VCaP (cell line): ENCODE measurements around the gene BMPER.
A peak's percentile ranks its signal among the peaks of the same experiment; 100 is the strongest.

Experiments used
- H3K27ac ChIP-seq: fragments of 450-650 bp; 2 replicates; pipeline ENCODE4 v1.5.1; 2017
- TF ChIP-seq, protein P1 (sequence below): fragments of 450-650 bp; conservative IDR thresholded peaks from 2 replicates; pipeline ENCODE4 v1.5.1; 2017; ENCODE audit warnings: mild to moderate bottlenecking, moderate library complexity

BMPER gene

GRCh38 chr7:33973231-33974015 lies 68.1 kb downstream of the BMPER start:
- TF ChIP-seq, protein P1, sequence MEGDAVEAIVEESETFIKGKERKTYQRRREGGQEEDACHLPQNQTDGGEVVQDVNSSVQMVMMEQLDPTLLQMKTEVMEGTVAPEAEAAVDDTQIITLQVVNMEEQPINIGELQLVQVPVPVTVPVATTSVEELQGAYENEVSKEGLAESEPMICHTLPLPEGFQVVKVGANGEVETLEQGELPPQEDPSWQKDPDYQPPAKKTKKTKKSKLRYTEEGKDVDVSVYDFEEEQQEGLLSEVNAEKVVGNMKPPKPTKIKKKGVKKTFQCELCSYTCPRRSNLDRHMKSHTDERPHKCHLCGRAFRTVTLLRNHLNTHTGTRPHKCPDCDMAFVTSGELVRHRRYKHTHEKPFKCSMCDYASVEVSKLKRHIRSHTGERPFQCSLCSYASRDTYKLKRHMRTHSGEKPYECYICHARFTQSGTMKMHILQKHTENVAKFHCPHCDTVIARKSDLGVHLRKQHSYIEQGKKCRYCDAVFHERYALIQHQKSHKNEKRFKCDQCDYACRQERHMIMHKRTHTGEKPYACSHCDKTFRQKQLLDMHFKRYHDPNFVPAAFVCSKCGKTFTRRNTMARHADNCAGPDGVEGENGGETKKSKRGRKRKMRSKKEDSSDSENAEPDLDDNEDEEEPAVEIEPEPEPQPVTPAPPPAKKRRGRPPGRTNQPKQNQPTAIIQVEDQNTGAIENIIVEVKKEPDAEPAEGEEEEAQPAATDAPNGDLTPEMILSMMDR = no peak
- no peak overlapping the region for H3K27ac ChIP-seq

DNA sequence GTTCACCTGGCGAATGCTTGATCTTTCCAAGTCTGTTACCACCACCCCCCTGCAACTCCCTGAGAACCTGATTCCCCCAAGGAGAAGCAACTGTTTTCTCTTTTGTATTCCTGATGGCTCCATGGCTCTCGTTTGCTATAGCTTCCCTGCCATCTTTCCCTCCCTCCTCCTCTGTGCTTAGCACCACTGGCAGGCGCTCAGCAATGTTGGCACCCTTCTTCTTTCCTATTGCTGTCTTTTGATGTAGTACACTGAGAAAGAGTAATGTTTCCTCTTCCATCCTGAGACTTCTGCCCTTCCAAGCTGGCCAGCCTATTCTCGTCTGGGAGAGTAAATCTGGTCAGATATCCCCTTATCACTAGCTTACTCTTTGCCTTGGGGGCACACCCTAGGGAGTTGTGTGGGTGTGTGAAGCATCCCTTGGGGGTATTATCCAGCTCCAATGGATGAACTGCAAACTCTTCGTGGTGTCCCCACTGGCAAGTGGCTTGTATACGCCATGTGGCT lies 74.0 kb downstream of the BMPER start:
- TF ChIP-seq, protein P1 = no peak
- H3K27ac ChIP-seq = no peak overlapping the region

GRCh38 chr7:33979807-33980355 lies 74.5 kb downstream of the BMPER start:
- no peak overlapping the region for H3K27ac ChIP-seq
- TF ChIP-seq, protein P1 = no peak

GRCh38 chr7:33981226-33981625 lies 75.9 kb downstream of the BMPER start:
- TF ChIP-seq, protein P1 = no peak
- H3K27ac ChIP-seq = no peak overlapping the region

GRCh38 chr7:33981671-33982424 lies 76.5 kb downstream of the BMPER start:
- no peak overlapping the region for H3K27ac ChIP-seq
- TF ChIP-seq, protein P1 = no peak

GRCh38 chr7:33982425-33982786 lies 77.1 kb downstream of the BMPER start:
- H3K27ac ChIP-seq = no peak overlapping the region
- TF ChIP-seq, protein P1 = peak; percentile 48

DNA sequence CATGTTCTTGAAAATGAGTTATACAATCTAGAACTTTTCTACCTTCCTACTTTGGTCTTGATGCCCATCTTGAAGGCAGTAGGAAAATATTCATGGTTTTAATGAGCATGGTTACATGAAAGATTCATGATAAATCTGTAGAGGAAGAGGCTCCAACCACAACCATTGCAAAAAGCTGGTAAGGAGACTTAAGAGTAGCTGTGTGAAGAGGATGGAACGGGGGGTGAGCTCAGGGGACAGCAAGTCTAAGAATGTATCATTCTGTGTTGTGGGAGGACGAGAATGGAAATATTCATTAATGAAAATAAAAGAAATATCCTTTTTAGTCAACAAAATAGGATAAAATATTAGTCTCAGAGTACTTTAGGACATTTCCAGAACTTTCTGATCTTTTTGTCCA lies 81.1 kb downstream of the BMPER start:
- TF ChIP-seq, protein P1 = no peak
- H3K27ac ChIP-seq = no peak overlapping the region
